Esophagus (tissue), 2 donors: Measurements from ENCODE around the gene HIPK1. TPM values are rescaled to one million over a fixed set of nuclear protein-coding genes. Genes with fewer than 3 reads are reported as not detected.

ENCODE experiments used
- H3K27ac ChIP-seq, 2 donors: one replicate each; pipeline ENCODE4 v1.5.1; 2013; ENCODE audit warnings: low read depth in 2 of 2, mild to moderate bottlenecking in 2 of 2, inconsistent platforms in 1 of 2, low read length in 1 of 2, moderate library complexity in 1 of 2
- H3K27me3 ChIP-seq, 2 donors: one replicate each; pipeline ENCODE4 v1.6.1; 2013; ENCODE audit warnings: low read length in 2 of 2, control low read depth in 1 of 2, mild to moderate bottlenecking in 1 of 2; ENCODE audit not compliant: insufficient read depth in 2 of 2, control insufficient read depth in 1 of 2
- H3K36me3 ChIP-seq, 2 donors: one replicate each; pipeline ENCODE4 v1.6.1; 2013; ENCODE audit warnings: low read length in 1 of 2; ENCODE audit not compliant: control insufficient read depth in 2 of 2, insufficient read depth in 2 of 2
- H3K4me1 ChIP-seq, 2 donors: one replicate each; pipeline ENCODE4 v1.6.1; 2013; ENCODE audit warnings: low read length in 1 of 2; ENCODE audit not compliant: control insufficient read depth in 2 of 2, insufficient read depth in 2 of 2
- H3K4me3 ChIP-seq, 2 donors: one replicate each; pipeline ENCODE4 v1.5.1; 2013; ENCODE audit warnings: low read length in 2 of 2, mild to moderate bottlenecking in 2 of 2, low read depth in 1 of 2, moderate library complexity in 1 of 2
- H3K9me3 ChIP-seq, 2 donors: one replicate each; pipeline ENCODE4 v1.6.1; 2013; ENCODE audit warnings: mild to moderate bottlenecking in 2 of 2, low read depth in 1 of 2, low read length in 1 of 2, moderate library complexity in 1 of 2; ENCODE audit not compliant: control insufficient read depth in 2 of 2, insufficient read depth in 1 of 2
- WGBS, 2 donors: extraction: QIAGEN DNeasy Blood & Tissue Kit; methylation state at CpG; one replicate each; pipeline ENCODE4 v1.1.7; 2013; 5-methylcytosine and 5-hydroxymethylcytosine counted together
- polyA plus RNA-seq, 2 donors: library from polyadenylated mRNA; stranded (reverse); fragments of 200-250 nt; gene quantifications; one replicate each; pipeline ENCODE4 v1.2.3, GENCODE V29; 2013
- donor health status: healthy with polysubstance abuse.
- donor health status: Bipolar disorder and iron deficiency.

Gene HIPK1
- polyA plus RNA-seq, 2 donors, result 10.8 to 14.5 TPM

- H3K27ac ChIP-seq, result no peak overlapping the region
Measured at GRCh38 chr1:113987259-113987658, 58.1 kb downstream of the HIPK1 start.

GRCh38 chr1:113990530-113990929, 61.4 kb downstream of the HIPK1 start:
- WGBS, 2 donors, result 58 to 59% methylated on average over 2 of the region's 2 CpGs
- Histone ChIP-seq H3K27me3 (no peaks in the 10 kb centered on the region), H3K36me3 (no peaks in the 10 kb centered on the region), H3K9me3 (peaks cover 0 to 2% of the 10 kb centered on the region in 2 donors), H3K27ac (no peak overlapping the region), H3K4me1 (no peaks in the 10 kb centered on the region), H3K4me3 (no peak overlapping the region)

More at GRCh38 chr1:113987259-113987658, 58.1 kb downstream of the HIPK1 start:
- H3K4me3 ChIP-seq, result no peak overlapping the region
- no peaks in the 10 kb centered on the region for H3K9me3 ChIP-seq
- WGBS, 2 donors, result 70 to 71% methylated on average over 5 of the region's 5 CpGs
- H3K4me1 ChIP-seq, result peaks cover 0 to 5% of the 10 kb centered on the region in 2 donors
- H3K27me3 ChIP-seq, result no peaks in the 10 kb centered on the region
- no peaks in the 10 kb centered on the region for H3K36me3 ChIP-seq

- 93 to 94% methylated on average over 4 of the region's 4 CpGs for WGBS, 2 donors
- H3K36me3 ChIP-seq, result no peaks in the 10 kb centered on the region
- H3K4me1 ChIP-seq, result no peaks in the 10 kb centered on the region
- H3K4me3 ChIP-seq, result no peak overlapping the region
- peaks cover 0 to 2% of the 10 kb centered on the region in 2 donors for H3K9me3 ChIP-seq
- no peak overlapping the region for H3K27ac ChIP-seq
- no peaks in the 10 kb centered on the region for H3K27me3 ChIP-seq
Measured at GRCh38 chr1:113990961-113991360, 61.8 kb downstream of the HIPK1 start.

GRCh38 chr1:113991467-113991997, 62.4 kb downstream of the HIPK1 start:
- 88 to 95% methylated on average over 5 of the region's 5 CpGs for WGBS, 2 donors
- Histone ChIP-seq H3K9me3 (peaks cover 0 to 2% of the 10 kb centered on the region in 2 donors), H3K27ac (no peak overlapping the region), H3K4me1 (no peaks in the 10 kb centered on the region), H3K36me3 (no peaks in the 10 kb centered on the region), H3K27me3 (no peaks in the 10 kb centered on the region), H3K4me3 (no peak overlapping the region)

GRCh38 chr1:113993072-113993471, 63.9 kb downstream of the HIPK1 start:
- Histone ChIP-seq H3K36me3 (no peaks in the 10 kb centered on the region), H3K9me3 (peaks cover 0 to 2% of the 10 kb centered on the region in 2 donors), H3K27ac (no peak overlapping the region), H3K4me3 (no peak overlapping the region), H3K27me3 (no peaks in the 10 kb centered on the region), H3K4me1 (no peaks in the 10 kb centered on the region)
- WGBS, 2 donors, result 90 to 96% methylated on average over 5 of the region's 5 CpGs

GRCh38 chr1:113993766-113994165, 64.6 kb downstream of the HIPK1 start:
- no peaks in the 10 kb centered on the region for H3K27me3 ChIP-seq
- H3K36me3 ChIP-seq, result no peaks in the 10 kb centered on the region
- WGBS, 2 donors, result 77 to 86% methylated on average over 2 of the region's 2 CpGs

GRCh38 chr1:113995382-113995781, 66.3 kb downstream of the HIPK1 start:
- H3K4me1 ChIP-seq, result no peaks in the 10 kb centered on the region
- no peaks in the 10 kb centered on the region for H3K27me3 ChIP-seq
- no peak overlapping the region for H3K4me3 ChIP-seq
- H3K36me3 ChIP-seq, result no peaks in the 10 kb centered on the region
- WGBS, 2 donors, result 94 to 98% methylated on average over 2 of the region's 2 CpGs
- H3K9me3 ChIP-seq, result peaks cover 0 to 2% of the 10 kb centered on the region in 2 donors
- no peak overlapping the region for H3K27ac ChIP-seq

More at GRCh38 chr1:113993766-113994165, 64.6 kb downstream of the HIPK1 start:
- Histone ChIP-seq H3K4me1 (no peaks in the 10 kb centered on the region), H3K27ac (no peak overlapping the region), H3K4me3 (no peak overlapping the region), H3K9me3 (peaks cover 0 to 2% of the 10 kb centered on the region in 2 donors)

GRCh38 chr1:113998361-113998760, 69.2 kb downstream of the HIPK1 start:
- peaks cover 0 to 2% of the 10 kb centered on the region in 2 donors for H3K9me3 ChIP-seq
- H3K27ac ChIP-seq, result no peak overlapping the region
- H3K4me1 ChIP-seq, result no peaks in the 10 kb centered on the region
- H3K36me3 ChIP-seq, result no peaks in the 10 kb centered on the region
- H3K4me3 ChIP-seq, result no peak overlapping the region
- 35 to 38% methylated on average over 4 of the region's 4 CpGs for WGBS, 2 donors
- peaks cover 0 to 3% of the 10 kb centered on the region in 2 donors for H3K27me3 ChIP-seq

- H3K27me3 ChIP-seq, result peaks cover 0 to 3% of the 10 kb centered on the region in 2 donors
- H3K9me3 ChIP-seq, result peaks cover 0 to 2% of the 10 kb centered on the region in 2 donors
- no peak overlapping the region for H3K4me3 ChIP-seq
- H3K27ac ChIP-seq, result no peak overlapping the region
- H3K36me3 ChIP-seq, result no peaks in the 10 kb centered on the region
- H3K4me1 ChIP-seq, result no peaks in the 10 kb centered on the region
- 78 to 92% methylated on average over 2 of the region's 2 CpGs for WGBS, 2 donors
Measured at GRCh38 chr1:113999233-113999632, 70.1 kb downstream of the HIPK1 start.

- Histone ChIP-seq H3K36me3 (no peaks in the 10 kb centered on the region), H3K4me1 (no peaks in the 10 kb centered on the region), H3K27me3 (peaks cover 0 to 3% of the 10 kb centered on the region in 2 donors), H3K4me3 (no peak overlapping the region), H3K9me3 (peaks cover 0 to 2% of the 10 kb centered on the region in 2 donors), H3K27ac (no peak overlapping the region)
- 74 to 78% methylated on average over 2 of the region's 2 CpGs for WGBS, 2 donors
Measured at GRCh38 chr1:113999799-114000198, 70.7 kb downstream of the HIPK1 start.
